ENCODE results near the gene CAVIN3.
"Not testable (repeated sequence)": the region's sequence is repeated elsewhere in the genome, so short reads cannot be mapped to it uniquely, and the experiment has no call there.

CAVIN3 gene

GRCh38 chr11:6280809-6281208, 39.5 kb downstream of the CAVIN3 start:
- H3K27ac Mint-ChIP-seq, H3K9me3 Mint-ChIP-seq, H3K4me3 Mint-ChIP-seq, H3K36me3 Mint-ChIP-seq, H3K4me1 Mint-ChIP-seq, CTCF ChIA-PET, DNase-seq: not testable (repeated sequence)
- H3K27me3 Mint-ChIP-seq: peaks cover 52% of the 10 kb centered on the region

GRCh38 chr11:6273188-6273587, 47.1 kb downstream of the CAVIN3 start:
- H3K27me3 Mint-ChIP-seq: peaks cover 47% of the 10 kb centered on the region
- peaks cover 2% of the 10 kb centered on the region for H3K4me1 Mint-ChIP-seq
- CTCF ChIA-PET: interaction anchor here (1.1 to 1.2 kb wide), 2 partner anchors 21 to 80 kb away, joined by 3 to 5 read pairs; no protein-coding TSS in a partner anchor
- H3K4me3 Mint-ChIP-seq: no peak overlapping the region
- H3K9me3 Mint-ChIP-seq: no peaks in the 10 kb centered on the region
- H3K27ac Mint-ChIP-seq: no peak overlapping the region
- H3K36me3 Mint-ChIP-seq: no peaks in the 10 kb centered on the region
- no peak for DNase-seq

- no peak for DNase-seq
- H3K27me3 Mint-ChIP-seq: peaks cover 42% of the 10 kb centered on the region
These were observed 48.7 kb downstream of the CAVIN3 start for GRCh38 chr11:6271598-6271997.

GRCh38 chr11:6270584-6271246, 49.6 kb downstream of the CAVIN3 start:
- Mint-ChIP-seq H3K27ac (no peak overlapping the region), H3K9me3 (no peaks in the 10 kb centered on the region), H3K36me3 (no peaks in the 10 kb centered on the region), H3K27me3 (peaks cover 36% of the 10 kb centered on the region), H3K4me1 (peaks cover 2% of the 10 kb centered on the region), H3K4me3 (no peak overlapping the region)
- CTCF ChIA-PET: interaction anchor here (0.9 to 1.3 kb wide), 3 partner anchors 10 to 28 kb away, joined by 3 read pairs; partner anchors contain the start of gene CCKBR
- DNase-seq: no peak

More at GRCh38 chr11:6271598-6271997, 48.7 kb downstream of the CAVIN3 start:
- H3K4me3 Mint-ChIP-seq: no peak overlapping the region
- no peaks in the 10 kb centered on the region for H3K9me3 Mint-ChIP-seq
- no peak overlapping the region for H3K27ac Mint-ChIP-seq
- no peaks in the 10 kb centered on the region for H3K36me3 Mint-ChIP-seq
- CTCF ChIA-PET: interaction anchor here (0.9 kb wide), 1 partner anchor 11 kb away, joined by 3 read pairs; the partner anchor contains the start of gene CCKBR
- H3K4me1 Mint-ChIP-seq: peaks cover 2% of the 10 kb centered on the region

- H3K4me3 Mint-ChIP-seq: no peak overlapping the region
These were observed 50.3 kb downstream of the CAVIN3 start for GRCh38 chr11:6269994-6270393.

More at GRCh38 chr11:6269994-6270393, 50.3 kb downstream of the CAVIN3 start:
- peaks cover 2% of the 10 kb centered on the region for H3K4me1 Mint-ChIP-seq
- H3K27me3 Mint-ChIP-seq: peaks cover 31% of the 10 kb centered on the region
- no peaks in the 10 kb centered on the region for H3K9me3 Mint-ChIP-seq
- H3K27ac Mint-ChIP-seq: no peak overlapping the region
- CTCF ChIA-PET: interaction anchor here (1.3 kb wide), 1 partner anchor 29 kb away, joined by 3 read pairs; no protein-coding TSS in a partner anchor
- no peaks in the 10 kb centered on the region for H3K36me3 Mint-ChIP-seq
- DNase-seq: no peak
